A375 (cell line): ENCODE measurements around the gene GABRD. TPM values are rescaled to one million over a fixed set of nuclear protein-coding genes. Genes with fewer than 3 reads are reported as not detected.

Source experiments
- total RNA-seq: library from RNA; depleted of rRNA; stranded (reverse); fragments of >200 nt; shearing (Covaris generic); gene quantifications from 2 replicates; pipeline ENCODE4 v1.2.3, GENCODE V29; 2014; rRNA removed

Gene GABRD
- total RNA-seq: not detected in 2 replicates

GRCh38 chr1:2019172-2019543, at the start of gene GABRD:
GABRD (plus strand) TSS chr1:2019345; CDS start chr1:2019424, 79 bp downstream.

GRCh38 chr1:2003541-2004131, 15.5 kb upstream of the GABRD start, which contains the start of gene CFAP74:
CFAP74 (minus strand) TSS chr1:2003786; CDS start chr1:1990956, 12,830 bp downstream.

GRCh38 chr1:2049718-2050431, 30.7 kb downstream of the GABRD start, which contains the start of gene PRKCZ:
PRKCZ (plus strand) TSS chr1:2050411; CDS start chr1:2050631, 220 bp downstream.

Other genes with a start within 250 kb of the GABRD start
- gene NADK, start 240.9 kb upstream of the GABRD start, total RNA-seq: 53.4 and 60.2 TPM in 2 replicates
- 48.3 and 53.2 TPM in 2 replicates for gene GNB1, start 128.3 kb upstream of the GABRD start, total RNA-seq
- 0.53 and 2.4 TPM in 2 replicates for gene CALML6, start 104.1 kb upstream of the GABRD start, total RNA-seq
- 1.2 TPM in 1 of 2 replicates, not detected in the other for gene TMEM52, start 100.1 kb upstream of the GABRD start, total RNA-seq
- gene CFAP74, start 15.6 kb upstream of the GABRD start, total RNA-seq: not detected in 2 replicates
- 29.8 and 40.1 TPM in 2 replicates for gene PRKCZ, start 31.1 kb downstream of the GABRD start, total RNA-seq
- gene FAAP20, start 175.4 kb downstream of the GABRD start, total RNA-seq: 60.8 and 62.5 TPM in 2 replicates
- gene SKI, start 209.0 kb downstream of the GABRD start, total RNA-seq: 16.0 and 16.4 TPM in 2 replicates